WERI-Rb-1 (cell line): ENCODE measurements around the gene JADE1.

Experiments
- DNase-seq: peaks from one replicate; pipeline ENCODE4 v3.0.0-alpha.2; 2020
- H3K27ac ChIP-seq: fragments of 250-450 bp; sonication (Bioruptor Pico); 2 replicates; pipeline ENCODE4 v1.5.1; 2020; ENCODE audit warnings: mild to moderate bottlenecking, moderate library complexity
- H3K27me3 ChIP-seq: fragments of 250-450 bp; sonication (Bioruptor Pico); 2 replicates; pipeline ENCODE4 v1.5.1; 2021; ENCODE audit warnings: mild to moderate bottlenecking, low read depth, moderate library complexity; ENCODE audit not compliant: insufficient read depth, severe bottlenecking
- H3K36me3 ChIP-seq: fragments of 250-450 bp; sonication (Bioruptor Pico); 2 replicates; pipeline ENCODE4 v1.5.1; 2020; ENCODE audit warnings: mild to moderate bottlenecking, moderate library complexity
- H3K4me3 ChIP-seq: 2 replicates; pipeline ENCODE4 v1.5.1; 2011; ENCODE audit warnings: low read depth, mild to moderate bottlenecking, control low read depth, low read length
- H3K9me3 ChIP-seq: fragments of 250-450 bp; sonication (Bioruptor Pico); 2 replicates; pipeline ENCODE4 v1.5.1; 2021; ENCODE audit warnings: mild to moderate bottlenecking, moderate library complexity; ENCODE audit not compliant: severe bottlenecking
- TF ChIP-seq, protein P1 (sequence below): IDR thresholded peaks from 2 replicates; pipeline ENCODE4 v1.5.1; 2011; ENCODE audit warnings: low read depth, mild to moderate bottlenecking, control low read depth, inconsistent platforms, low read length

The JADE1 gene

GRCh38 chr4:128848461-128848860, 39.0 kb downstream of the JADE1 start:
- H3K36me3 ChIP-seq, result peaks cover 100% of the 10 kb centered on the region
- no peaks in the 10 kb centered on the region for H3K27me3 ChIP-seq
- no peaks in the 10 kb centered on the region for H3K9me3 ChIP-seq
- no peak for DNase-seq
- TF ChIP-seq, protein P1, sequence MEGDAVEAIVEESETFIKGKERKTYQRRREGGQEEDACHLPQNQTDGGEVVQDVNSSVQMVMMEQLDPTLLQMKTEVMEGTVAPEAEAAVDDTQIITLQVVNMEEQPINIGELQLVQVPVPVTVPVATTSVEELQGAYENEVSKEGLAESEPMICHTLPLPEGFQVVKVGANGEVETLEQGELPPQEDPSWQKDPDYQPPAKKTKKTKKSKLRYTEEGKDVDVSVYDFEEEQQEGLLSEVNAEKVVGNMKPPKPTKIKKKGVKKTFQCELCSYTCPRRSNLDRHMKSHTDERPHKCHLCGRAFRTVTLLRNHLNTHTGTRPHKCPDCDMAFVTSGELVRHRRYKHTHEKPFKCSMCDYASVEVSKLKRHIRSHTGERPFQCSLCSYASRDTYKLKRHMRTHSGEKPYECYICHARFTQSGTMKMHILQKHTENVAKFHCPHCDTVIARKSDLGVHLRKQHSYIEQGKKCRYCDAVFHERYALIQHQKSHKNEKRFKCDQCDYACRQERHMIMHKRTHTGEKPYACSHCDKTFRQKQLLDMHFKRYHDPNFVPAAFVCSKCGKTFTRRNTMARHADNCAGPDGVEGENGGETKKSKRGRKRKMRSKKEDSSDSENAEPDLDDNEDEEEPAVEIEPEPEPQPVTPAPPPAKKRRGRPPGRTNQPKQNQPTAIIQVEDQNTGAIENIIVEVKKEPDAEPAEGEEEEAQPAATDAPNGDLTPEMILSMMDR, result no peak
- H3K27ac ChIP-seq, result no peak overlapping the region
- H3K4me3 ChIP-seq, result no peak overlapping the region

DNA sequence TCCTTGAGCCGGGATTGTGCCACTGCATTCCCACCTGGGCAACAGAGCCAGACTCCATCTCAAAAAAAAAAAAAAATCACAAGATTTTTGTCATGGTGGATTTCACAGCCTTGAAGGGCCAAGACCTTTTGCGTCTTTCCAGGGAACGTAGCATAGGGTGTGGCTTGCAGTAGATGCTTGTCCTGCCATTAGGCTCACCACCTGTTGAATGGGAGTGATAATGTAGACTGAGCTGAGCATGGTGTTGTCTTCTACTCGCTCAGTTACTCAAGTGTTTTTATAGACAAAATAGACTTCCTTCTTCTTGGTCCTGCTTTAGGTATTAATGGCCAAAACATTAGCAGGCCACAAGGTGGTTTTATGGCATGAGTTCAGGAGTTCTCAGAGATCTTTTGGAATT, 40.8 kb downstream of the JADE1 start:
- Histone ChIP-seq H3K27me3 (no peaks in the 10 kb centered on the region), H3K36me3 (peaks cover 100% of the 10 kb centered on the region), H3K4me3 (no peak overlapping the region), H3K27ac (no peak overlapping the region), H3K9me3 (no peaks in the 10 kb centered on the region)
- TF ChIP-seq, protein P1, result no peak
- no peak for DNase-seq

- no peaks in the 10 kb centered on the region for H3K9me3 ChIP-seq
- TF ChIP-seq, protein P1, result no peak
- H3K27ac ChIP-seq, result no peak overlapping the region
- H3K4me3 ChIP-seq, result no peak overlapping the region
- no peak for DNase-seq
- no peaks in the 10 kb centered on the region for H3K27me3 ChIP-seq
- H3K36me3 ChIP-seq, result peaks cover 100% of the 10 kb centered on the region
These were observed 44.2 kb downstream of the JADE1 start for GRCh38 chr4:128853741-128854140.

DNA sequence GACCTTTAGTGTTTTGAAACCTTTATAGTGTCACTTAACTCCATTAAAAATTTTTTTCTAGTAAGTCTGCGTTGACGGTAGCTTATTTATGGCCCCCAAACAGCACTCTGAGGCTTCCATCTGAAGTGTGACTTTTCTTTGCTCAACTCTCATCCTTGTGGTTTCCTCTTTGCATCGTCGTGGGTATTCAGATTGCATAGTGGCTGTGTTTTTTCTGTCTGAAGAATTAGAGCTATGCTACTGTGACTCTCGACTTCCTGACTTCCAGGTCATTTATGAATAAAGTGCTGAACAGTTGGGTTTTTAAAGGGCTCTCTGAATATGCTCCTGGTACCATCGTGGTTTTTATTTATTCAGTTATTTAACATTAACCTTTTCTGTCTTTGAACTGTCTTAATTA, 44.9 kb downstream of the JADE1 start:
- no peak for DNase-seq
- H3K36me3 ChIP-seq, result peaks cover 100% of the 10 kb centered on the region
- no peak overlapping the region for H3K27ac ChIP-seq
- no peaks in the 10 kb centered on the region for H3K27me3 ChIP-seq
- H3K9me3 ChIP-seq, result no peaks in the 10 kb centered on the region
- TF ChIP-seq, protein P1, result no peak
- H3K4me3 ChIP-seq, result no peak overlapping the region

GRCh38 chr4:128855621-128856020, 46.1 kb downstream of the JADE1 start:
- H3K9me3 ChIP-seq, result no peaks in the 10 kb centered on the region
- no peak overlapping the region for H3K27ac ChIP-seq
- H3K36me3 ChIP-seq, result peaks cover 100% of the 10 kb centered on the region
- DNase-seq, result no peak
- TF ChIP-seq, protein P1, result no peak
- H3K27me3 ChIP-seq, result no peaks in the 10 kb centered on the region
- no peak overlapping the region for H3K4me3 ChIP-seq

DNA sequence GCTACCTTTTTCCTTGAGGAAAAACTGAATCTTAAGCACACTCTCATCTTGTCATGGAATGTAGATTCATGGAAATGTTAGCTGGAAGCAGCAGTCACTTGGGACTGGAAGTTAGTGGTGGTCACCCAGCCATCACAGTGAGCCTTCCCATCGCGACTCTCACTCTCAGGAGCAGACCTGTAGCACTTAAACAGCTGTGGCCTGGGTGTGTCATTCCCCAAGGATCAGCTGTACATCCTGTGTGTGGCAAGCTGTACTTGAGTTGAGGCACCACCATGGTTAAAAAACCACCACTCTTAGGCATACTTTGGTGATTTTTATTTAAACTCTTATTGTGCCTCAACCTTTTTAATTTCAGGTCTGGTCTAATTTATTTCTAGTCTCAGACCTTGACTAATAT, 46.7 kb downstream of the JADE1 start:
- TF ChIP-seq, protein P1, result no peak
- H3K27ac ChIP-seq, result no peak overlapping the region
- no peak for DNase-seq
- H3K36me3 ChIP-seq, result peaks cover 100% of the 10 kb centered on the region
- no peak overlapping the region for H3K4me3 ChIP-seq
- H3K27me3 ChIP-seq, result no peaks in the 10 kb centered on the region
- H3K9me3 ChIP-seq, result no peaks in the 10 kb centered on the region
